Raji (cell line): ENCODE results near the gene FAM107A.

Experiments used
- POLR2A ChIP-seq: IDR thresholded peaks from 2 replicates; pipeline ENCODE4 v1.6.1; 2011; ENCODE audit warnings: low read depth, low read length, control low read depth; ENCODE audit not compliant: insufficient read depth

FAM107A gene, protein sequence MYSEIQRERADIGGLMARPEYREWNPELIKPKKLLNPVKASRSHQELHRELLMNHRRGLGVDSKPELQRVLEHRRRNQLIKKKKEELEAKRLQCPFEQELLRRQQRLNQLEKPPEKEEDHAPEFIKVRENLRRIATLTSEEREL

DNA sequence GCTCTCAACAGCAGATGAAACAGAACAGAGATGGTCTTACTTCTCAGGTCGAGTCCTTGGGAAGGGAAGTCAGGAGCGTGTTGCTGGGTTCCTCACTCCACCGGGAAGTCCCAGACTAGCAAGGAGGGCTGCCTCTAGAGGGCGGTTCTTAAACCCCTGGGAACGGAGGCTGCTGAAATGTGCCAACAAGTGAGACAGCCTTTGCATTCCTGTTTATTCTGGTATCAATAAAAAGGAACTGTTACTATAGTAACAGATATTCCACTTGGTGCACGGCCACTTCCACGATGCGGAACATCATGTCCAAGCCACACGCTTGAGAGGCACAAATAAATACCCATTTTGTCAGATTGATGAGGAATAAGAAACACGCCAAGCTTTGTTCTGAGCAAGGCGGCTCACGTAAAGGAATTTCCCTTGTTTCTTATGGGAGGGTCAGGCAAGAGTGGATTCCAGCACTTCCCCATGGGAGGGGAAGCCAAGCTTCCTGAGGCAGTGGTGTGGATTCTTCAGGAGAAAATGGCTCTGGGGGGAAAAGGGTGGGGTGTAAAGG, at the start of gene FAM107A:
TSS of gene FAM107A (minus strand) at position 123 of the 553 bp plus-strand sequence. CDS start 7,531 bp downstream, outside the sequence.
- TF ChIP-seq POLR2A, result no peak

DNA sequence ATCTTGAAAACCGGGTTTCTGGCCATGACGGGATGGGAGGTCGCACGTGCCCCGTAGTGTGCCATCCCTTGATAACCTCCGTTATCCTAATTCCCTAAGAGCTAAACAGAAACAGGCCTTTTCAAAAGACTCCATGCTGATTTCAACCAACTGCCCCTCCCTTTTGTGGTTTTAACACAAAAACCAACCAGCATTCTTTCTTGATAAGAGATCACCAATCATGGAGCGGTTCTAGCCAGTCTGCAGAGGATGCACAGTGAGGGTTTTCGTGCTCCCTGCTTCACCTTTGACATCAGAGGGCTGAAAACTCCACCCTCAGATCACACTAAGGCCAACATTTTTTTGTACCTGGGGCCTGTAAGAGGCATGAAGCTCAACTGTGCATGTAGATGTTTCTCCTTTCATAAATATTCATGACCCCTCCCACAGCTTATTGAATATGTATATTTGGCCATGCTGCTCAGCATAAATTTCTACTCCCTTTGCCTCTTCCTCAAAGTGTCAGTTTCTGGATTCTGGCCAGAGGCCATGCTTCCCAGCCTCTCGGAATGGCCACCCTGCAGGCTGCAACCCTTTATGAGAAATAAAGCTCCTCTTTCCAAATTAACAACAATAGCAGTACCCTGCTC, 48.1 kb upstream of the FAM107A start:
- no peak for TF ChIP-seq POLR2A

DNA sequence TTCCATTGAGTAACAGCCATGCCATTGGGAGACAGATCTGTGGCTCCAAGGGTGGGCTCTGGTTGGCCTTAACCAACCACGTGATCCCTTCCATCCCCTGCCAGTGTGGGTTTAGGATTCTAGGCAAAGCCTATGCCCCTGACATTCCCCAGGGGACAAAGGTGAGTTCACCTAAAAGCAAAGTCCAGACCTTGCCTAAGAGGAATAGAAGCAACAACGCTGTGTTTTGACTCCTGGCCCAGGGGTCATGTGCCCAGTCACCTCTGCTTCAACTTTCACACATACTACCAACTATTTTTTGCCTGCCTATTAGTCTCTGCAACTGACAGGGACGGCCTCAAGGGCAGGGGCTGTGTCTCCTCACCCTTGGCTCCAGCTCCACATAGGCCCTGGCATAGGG, 47.4 kb upstream of the FAM107A start:
- TF ChIP-seq POLR2A, result no peak

DNA sequence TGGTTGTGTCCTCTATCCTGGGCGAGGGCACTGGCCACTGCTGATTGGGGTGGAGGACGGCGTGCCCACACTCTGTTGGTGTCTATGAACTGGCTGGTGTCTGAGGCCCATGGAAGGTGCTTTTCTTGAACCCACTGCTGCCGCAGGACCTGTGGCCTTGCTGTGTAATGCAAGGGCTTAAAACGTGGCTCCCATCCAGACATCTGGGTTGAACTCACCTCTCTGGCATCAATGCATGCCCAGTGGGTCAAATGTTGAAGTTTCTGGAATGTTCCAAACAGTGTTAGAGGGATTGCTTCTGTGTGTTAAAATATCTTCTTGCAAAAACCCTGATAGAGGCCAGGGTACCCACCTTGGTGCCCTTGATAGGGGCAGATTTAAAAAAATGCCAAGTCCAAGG, 46.8 kb upstream of the FAM107A start:
- TF ChIP-seq POLR2A, result no peak

DNA sequence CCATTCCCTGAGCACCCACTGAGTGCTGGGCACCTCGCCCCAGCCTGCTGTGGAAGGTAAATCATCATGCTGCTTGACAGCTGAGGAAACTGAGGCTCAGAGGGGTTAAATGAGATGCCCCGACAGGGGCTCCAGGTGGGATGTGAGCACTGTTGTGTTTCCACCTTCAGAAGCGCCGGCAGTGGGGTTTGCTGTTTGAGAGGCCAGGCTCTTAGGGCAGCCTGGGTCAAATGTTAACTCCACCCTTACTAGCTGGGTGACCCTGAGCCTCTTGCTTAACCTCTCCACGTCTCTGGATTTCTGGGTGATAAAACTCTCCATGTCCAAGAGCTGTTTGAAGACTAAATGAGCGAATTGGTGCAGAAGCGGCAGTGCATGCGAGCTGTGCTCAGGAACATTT, 46.3 kb upstream of the FAM107A start:
- TF ChIP-seq POLR2A, result no peak

DNA sequence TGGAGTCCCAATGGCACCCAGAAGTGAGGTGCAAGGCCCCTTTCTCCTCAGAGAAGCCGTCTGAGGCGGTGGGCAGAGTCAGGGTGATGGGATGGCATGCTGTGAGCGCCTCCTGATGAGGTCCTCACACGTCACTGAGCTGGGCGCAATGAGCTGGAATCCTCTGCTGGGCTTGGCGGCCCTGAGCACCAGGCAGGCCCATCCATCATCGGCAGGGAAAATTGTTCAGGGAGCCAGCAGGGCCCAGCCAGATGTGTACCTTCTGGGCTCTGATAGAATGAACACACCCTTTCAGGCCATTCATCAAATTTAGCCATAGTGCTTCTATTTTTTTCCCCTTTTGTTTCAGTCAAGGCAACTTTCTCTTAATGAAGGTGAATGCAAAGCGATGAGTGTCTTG, 45.7 kb upstream of the FAM107A start:
- no peak for TF ChIP-seq POLR2A

DNA sequence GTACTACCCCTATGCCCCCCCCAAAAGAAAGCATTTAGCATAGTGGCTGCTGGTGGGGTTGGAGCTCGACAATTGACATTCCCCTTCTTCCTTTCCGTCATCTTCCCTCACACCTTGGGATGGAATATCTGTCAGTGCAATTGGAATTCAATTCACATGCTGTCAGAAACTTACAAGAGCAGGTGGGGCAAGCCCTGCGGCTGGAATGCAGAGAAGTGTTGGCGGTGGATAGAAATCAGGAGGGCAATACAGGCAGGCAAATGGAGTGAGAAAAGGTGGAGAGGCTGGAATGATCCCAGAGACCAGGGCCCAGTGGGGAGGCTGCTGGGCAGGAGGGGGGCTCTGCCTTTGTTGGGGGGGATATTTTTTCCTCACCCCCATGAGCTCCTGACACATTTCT, 45.2 kb upstream of the FAM107A start:
- no peak for TF ChIP-seq POLR2A

DNA sequence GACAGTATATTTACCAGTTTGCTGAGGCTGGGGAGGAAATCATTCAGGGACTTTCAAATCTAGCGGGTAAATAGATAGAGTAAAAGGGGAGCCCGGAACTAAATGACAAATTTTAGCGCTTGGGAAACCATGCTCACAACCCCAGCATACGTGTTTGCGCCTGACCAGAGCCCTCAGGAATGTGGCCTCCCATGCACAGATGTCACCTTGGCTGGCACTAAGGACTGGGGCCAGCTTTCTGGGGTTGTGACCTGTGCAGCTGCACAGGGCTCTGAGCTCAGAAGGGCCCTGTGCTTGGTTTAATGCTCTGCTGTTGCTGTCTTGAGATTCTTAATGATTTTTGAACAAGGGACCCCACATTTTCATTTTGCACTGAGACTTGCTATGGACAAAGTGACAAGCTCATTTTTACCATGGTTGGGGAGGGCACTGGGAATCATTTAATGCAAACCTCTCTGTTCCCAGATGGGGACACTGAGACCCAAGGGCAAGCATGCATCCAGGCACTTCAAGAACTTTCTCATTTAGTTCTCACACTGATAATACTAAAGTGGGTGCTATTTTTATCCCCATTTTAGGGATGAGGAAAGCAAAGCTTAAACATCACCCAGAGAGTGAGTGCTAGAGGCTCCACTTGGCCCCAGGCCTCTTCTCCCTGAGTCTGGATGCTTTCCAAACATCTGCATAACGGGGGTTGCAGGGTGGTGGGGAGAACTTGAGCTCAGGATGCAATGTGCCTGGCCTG, 44.1 kb upstream of the FAM107A start:
- no peak for TF ChIP-seq POLR2A

DNA sequence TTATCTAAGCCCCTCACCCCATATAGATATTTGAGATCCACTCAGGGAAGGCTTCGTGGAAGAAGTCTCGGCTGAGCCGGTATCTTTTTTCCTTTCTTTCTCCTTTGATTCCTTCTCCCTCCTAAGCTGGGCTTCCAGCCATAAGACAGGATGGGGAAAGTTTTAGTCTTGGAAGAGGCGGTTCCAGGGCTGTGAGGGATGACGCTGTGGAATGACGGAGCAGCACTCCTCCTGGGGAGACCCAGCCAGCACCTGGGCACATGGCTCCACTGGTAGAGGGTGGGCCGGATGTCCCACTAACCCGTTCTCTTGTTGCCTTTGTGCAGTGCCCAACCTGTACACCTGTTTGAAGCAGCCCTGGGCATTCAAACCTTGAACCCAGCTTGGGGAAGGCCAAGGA, 43.2 kb upstream of the FAM107A start:
- TF ChIP-seq POLR2A, result no peak

DNA sequence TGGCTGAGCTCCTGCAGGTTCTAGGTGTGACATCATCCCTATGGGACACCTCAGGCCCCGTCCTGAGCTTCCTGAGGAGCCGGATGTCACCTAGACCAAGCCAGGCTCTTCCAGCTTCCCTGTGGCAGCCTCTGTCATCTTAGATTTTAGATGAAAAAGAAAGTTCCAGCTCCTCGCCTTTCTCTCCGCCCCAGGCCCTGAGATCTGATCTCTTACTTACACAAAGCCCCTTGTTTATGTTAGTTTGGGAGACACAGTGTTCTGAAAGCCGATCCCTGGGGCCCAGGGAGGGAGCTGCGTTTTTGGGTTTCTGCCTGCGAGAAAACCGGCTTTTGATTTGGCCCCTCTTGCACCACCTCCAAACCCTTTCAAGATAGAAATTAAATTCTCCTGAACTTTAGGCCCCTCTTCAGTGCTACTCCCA, 40.2 kb upstream of the FAM107A start:
- TF ChIP-seq POLR2A, result no peak

DNA sequence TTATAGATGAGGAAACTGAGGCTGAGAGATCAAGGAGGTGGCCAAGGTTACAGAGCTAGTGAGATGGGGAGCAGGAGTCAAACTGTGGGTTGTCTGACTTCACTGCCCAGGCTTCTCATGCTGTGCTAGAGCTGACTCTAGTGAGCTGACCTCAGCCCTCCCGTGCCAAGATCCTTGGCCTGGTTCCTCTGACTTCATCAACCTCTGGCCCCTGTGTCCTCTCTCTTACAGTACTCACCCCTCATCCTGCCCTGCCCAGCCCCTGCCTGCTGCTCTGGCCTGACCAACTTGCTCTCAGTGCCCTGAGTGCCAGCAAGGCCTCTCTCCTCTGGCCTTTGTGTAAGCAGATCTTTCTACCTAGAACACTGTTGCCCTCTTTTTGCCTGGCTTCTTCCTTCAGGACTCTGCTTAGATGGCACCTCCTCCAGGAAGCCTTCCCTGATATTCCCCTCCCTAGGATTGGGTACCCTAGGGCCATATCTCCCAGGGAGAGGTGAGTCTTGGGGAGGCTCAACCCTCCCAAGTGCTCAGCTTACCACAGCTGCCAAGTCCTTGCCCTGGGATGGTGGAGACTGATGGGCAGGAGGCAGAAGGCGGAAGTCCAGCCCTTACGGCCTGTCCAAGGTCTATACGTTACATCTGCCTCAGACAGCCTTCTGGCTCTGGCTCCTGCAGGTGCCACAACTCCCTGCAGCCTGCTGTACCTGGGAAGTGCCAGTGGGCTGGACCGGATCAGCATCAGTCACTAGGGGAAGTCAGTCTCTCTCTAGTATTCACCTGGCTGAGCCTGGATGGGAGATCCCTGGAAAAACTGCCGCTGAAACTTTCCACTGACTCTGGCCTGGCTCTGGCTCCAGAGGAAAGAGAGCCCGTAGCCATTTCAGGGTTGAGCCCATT, 36.3 kb upstream of the FAM107A start:
- no peak for TF ChIP-seq POLR2A

DNA sequence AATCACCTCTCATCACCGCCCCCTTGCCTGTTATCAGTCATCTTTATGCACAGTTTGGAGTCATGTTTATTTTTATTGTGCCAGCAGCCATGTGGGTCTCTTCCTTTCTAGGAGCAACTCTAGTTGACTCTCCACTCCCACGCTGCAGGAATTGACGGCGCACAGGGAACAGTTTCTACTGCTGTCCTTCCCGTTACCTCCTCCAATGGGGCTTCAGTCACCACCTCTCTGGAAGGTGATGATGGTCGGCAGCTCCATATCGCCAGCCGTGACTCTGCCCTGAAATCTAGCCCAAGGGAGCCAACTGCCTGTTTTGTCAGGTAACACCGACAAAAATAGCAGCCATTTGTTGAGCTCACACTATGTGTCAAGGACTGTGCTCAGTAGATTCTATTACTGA, 35.6 kb upstream of the FAM107A start:
- TF ChIP-seq POLR2A, result no peak

DNA sequence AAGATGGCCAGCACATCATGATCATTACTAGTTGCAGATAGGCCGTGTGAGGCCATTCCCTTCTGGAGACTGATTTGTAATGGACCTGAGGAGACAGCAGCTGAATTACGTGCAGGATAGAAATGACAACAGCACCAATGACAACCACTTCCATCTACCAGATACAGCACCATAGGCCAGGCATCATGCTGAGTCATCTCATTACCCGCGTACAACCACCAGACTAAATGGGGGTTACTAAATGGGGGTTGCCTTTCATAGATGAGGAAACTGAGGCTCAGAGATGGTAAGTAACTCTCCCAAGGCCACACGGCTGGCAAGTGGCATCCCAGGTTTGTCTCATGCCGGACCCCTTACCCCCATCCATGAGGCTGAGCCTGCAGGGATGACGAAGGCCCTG, 32.8 kb upstream of the FAM107A start:
- TF ChIP-seq POLR2A, result no peak

DNA sequence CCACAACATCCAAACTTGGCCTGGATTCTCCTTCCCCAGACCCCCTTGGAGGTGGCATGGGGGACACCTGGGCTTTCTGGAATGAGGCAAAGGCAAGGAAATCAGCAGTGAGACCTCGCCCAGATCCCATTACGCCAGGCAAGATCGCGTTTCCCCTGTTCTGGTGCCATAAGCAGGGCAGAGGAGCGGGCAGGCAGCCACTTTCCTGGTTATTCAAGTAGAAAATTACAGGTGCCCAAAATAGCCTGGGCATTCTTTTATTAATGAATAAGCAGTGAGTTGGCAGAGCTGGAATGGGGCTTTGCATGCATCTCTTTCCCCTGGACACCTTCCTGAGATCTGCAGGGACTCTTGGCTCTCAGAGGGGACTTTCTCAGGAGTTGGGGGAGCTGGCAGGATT, 31.5 kb upstream of the FAM107A start:
- TF ChIP-seq POLR2A, result no peak

DNA sequence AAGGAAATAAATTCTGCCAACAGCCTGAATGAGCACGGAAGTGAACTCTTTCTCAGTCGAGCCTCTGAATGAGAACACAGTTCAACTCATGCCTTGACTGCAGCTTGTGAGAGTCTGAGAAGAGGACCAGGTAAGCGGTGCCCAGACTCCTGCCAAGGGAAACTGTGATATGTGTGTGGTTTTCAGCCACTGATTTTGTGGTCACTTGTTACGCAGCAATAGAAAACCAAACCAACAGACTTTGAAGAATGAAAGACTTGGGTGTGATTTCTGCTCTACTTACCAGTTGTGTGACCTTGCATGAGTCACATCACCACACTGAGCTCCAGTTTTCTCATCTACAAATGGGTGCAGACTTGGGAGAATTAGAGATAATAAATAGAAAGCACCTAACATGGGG, 30.6 kb upstream of the FAM107A start:
- TF ChIP-seq POLR2A, result no peak
